Measurements from ENCODE around the gene TBC1D22A. TPM values are rescaled to one million over a fixed set of nuclear protein-coding genes. Genes with fewer than 3 reads are reported as not detected.

The TBC1D22A gene
- total RNA-seq, 4 donors from 2014 or later: 31.2 to 111 (median 41.8) TPM

GRCh38 chr22:46982635-46983034 is 220.2 kb downstream of the TBC1D22A start:
- H3K4me1 ChIP-seq: no peaks in the 10 kb centered on the region
- intact Hi-C loops (cut with DNase I; ENCODE audit: low total_unique reads): no loop called here
- no peak overlapping the region for H3K4me3 ChIP-seq
- WGBS, 2 donors (ENCODE audit: low coverage in 1 of 2): 97% methylated on average over 14 of the region's 14 CpGs; no CpG with 5 or more reads in 1 of the 2 donors
- in situ Hi-C loops (cut with MboI; ENCODE audit: low pct_ligation_motif_present in 1 of 4, low pct_unique_long_range_greater_than_20kb in 1 of 4, low sequenced_read_pairs in 3 of 4): no loop called here
- TF ChIP-seq POLR2A (IDR thresholded peaks at IDR 0.05) (no peak), EP300 (IDR thresholded peaks at IDR 0.05; ENCODE audit: low read depth) (no peak), POLR2AphosphoS5 (IDR thresholded peaks at IDR 0.05) (no peak), CTCF (IDR thresholded peaks at IDR 0.05) (no peak)
- no peaks in the 10 kb centered on the region for H3K9me3 ChIP-seq
- no peak overlapping the region for H3K27ac ChIP-seq
- no peaks in the 10 kb centered on the region for H3K27me3 ChIP-seq
- no peak for DNase-seq
- H3K36me3 ChIP-seq: no peaks in the 10 kb centered on the region

- Histone ChIP-seq H3K4me3 (no peak overlapping the region), H3K27me3 (no peaks in the 10 kb centered on the region), H3K27ac (no peak overlapping the region), H3K4me1 (no peaks in the 10 kb centered on the region), H3K9me3 (no peaks in the 10 kb centered on the region), H3K36me3 (no peaks in the 10 kb centered on the region)
- TF ChIP-seq CTCF (IDR thresholded peaks at IDR 0.05): no peak
- 97 to 100% methylated on average over 1 to 4 of the region's 4 CpGs for WGBS, 2 donors (ENCODE audit: low coverage in 1 of 2)
- in situ Hi-C loops (cut with MboI; ENCODE audit: low pct_ligation_motif_present in 1 of 4, low pct_unique_long_range_greater_than_20kb in 1 of 4, low sequenced_read_pairs in 3 of 4) (no loop called here), intact Hi-C loops (cut with DNase I; ENCODE audit: low total_unique reads) (no loop called here)
- no peak for DNase-seq
These were observed 220.6 kb downstream of the TBC1D22A start for GRCh38 chr22:46983046-46983445.

- H3K27ac ChIP-seq: no peak overlapping the region
- in situ Hi-C loops (cut with MboI; ENCODE audit: low pct_ligation_motif_present in 1 of 4, low pct_unique_long_range_greater_than_20kb in 1 of 4, low sequenced_read_pairs in 3 of 4): no loop called here
These were observed 222.5 kb downstream of the TBC1D22A start for GRCh38 chr22:46984751-46985506.

GRCh38 chr22:46985507-46985882 is 223.0 kb downstream of the TBC1D22A start:
- TF ChIP-seq CTCF (IDR thresholded peaks at IDR 0.05) (no peak), POLR2AphosphoS5 (IDR thresholded peaks at IDR 0.05) (no peak), EP300 (IDR thresholded peaks at IDR 0.05; ENCODE audit: low read depth) (no peak), POLR2A (IDR thresholded peaks at IDR 0.05) (no peak)
- Histone ChIP-seq H3K27me3 (no peaks in the 10 kb centered on the region), H3K4me1 (no peaks in the 10 kb centered on the region), H3K36me3 (no peaks in the 10 kb centered on the region), H3K4me3 (no peak overlapping the region), H3K27ac (no peak overlapping the region), H3K9me3 (no peaks in the 10 kb centered on the region)
- in situ Hi-C loops (cut with MboI; ENCODE audit: low pct_ligation_motif_present in 1 of 4, low pct_unique_long_range_greater_than_20kb in 1 of 4, low sequenced_read_pairs in 3 of 4) (no loop called here), intact Hi-C loops (cut with DNase I; ENCODE audit: low total_unique reads) (no loop called here)
- 94 to 95% methylated on average over 8 of the region's 8 CpGs for WGBS, 2 donors (ENCODE audit: low coverage in 1 of 2)
- no peak for DNase-seq

More at GRCh38 chr22:46984751-46985506, 222.5 kb downstream of the TBC1D22A start:
- WGBS, 2 donors (ENCODE audit: low coverage in 1 of 2): 92 to 93% methylated on average over 6 to 16 of the region's 16 CpGs
- H3K9me3 ChIP-seq: no peaks in the 10 kb centered on the region
- H3K4me3 ChIP-seq: no peak overlapping the region
- no peak for TF ChIP-seq POLR2AphosphoS5 (IDR thresholded peaks at IDR 0.05)
- TF ChIP-seq EP300 (IDR thresholded peaks at IDR 0.05; ENCODE audit: low read depth): no peak
- no peak for TF ChIP-seq CTCF (IDR thresholded peaks at IDR 0.05)
- TF ChIP-seq POLR2A (IDR thresholded peaks at IDR 0.05): no peak
- no peak for DNase-seq
- intact Hi-C loops (cut with DNase I; ENCODE audit: low total_unique reads): no loop called here
- no peaks in the 10 kb centered on the region for H3K36me3 ChIP-seq
- H3K4me1 ChIP-seq: no peaks in the 10 kb centered on the region
- H3K27me3 ChIP-seq: no peaks in the 10 kb centered on the region

Data from transverse colon (tissue), 4 donors.